ENCODE data around the gene LMO1.

Gene LMO1

DNA sequence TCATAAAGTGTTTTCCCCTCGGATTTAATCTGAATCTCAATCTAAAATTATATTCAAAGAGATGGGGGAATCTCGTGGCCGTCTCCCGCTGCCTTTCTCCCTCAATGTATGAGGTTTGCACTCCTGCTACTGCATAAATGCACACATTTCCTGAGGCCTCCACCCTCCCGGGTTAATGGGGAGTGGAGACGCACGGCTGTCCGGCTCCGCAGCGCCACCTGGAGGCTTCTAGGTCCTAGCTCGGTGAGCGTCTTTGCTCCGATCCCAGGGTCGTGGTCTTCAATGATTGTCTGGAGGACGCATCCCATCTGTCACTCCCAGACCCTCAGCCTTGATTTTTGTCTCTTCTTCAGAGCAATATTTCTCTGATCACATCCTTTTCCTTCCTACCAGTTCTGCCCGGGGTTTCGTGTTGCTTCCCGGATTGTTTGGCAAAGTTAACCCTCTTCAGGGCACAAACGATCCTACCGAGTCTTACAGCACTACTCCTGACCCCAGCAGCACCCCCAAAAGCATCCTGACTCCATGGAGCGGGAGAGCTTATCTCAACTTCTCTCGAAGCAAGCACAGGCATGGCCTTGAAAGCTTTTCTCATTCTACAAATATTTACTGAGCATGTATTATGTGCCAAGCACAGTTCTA is at the start of gene LMO1:
Gene LMO1 (minus strand): TSS at position 110 of the 642 bp plus-strand sequence. CDS start 516 bp downstream, outside the sequence.
- DNase-seq = peak; percentile 58

GRCh38 chr11:8312986-8313385 is 49.3 kb upstream of the LMO1 start:
- no peak for DNase-seq

- DNase-seq = no peak
Observed at GRCh38 chr11:8311366-8311765, 47.7 kb upstream of the LMO1 start.

- no peak for DNase-seq
Observed at GRCh38 chr11:8310743-8311298, 47.1 kb upstream of the LMO1 start.

- peak; percentile 47 for DNase-seq
Observed at GRCh38 chr11:8309862-8310261, 46.2 kb upstream of the LMO1 start.

- DNase-seq = no peak
Observed at GRCh38 chr11:8309311-8309710, 45.6 kb upstream of the LMO1 start.

DNA sequence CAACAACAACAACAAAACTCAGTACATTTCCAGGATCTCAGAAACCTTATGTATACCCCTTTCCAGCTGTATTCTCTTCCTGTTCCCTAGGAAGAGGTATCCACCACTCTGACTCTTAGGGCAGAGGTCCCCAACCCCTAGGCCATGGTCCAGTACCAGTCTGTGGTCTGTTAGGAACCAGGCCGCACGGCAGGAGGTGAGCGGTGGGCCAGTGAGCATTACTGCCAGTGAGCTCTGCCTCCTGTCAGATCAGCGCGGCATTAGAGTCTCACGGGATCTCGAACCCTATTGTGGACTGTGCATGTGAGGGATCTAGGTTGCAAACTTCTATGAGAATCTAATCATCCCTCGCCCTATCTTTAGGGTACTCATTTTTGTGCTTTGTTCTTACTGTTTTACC is 43.9 kb upstream of the LMO1 start:
- no peak for DNase-seq

DNA sequence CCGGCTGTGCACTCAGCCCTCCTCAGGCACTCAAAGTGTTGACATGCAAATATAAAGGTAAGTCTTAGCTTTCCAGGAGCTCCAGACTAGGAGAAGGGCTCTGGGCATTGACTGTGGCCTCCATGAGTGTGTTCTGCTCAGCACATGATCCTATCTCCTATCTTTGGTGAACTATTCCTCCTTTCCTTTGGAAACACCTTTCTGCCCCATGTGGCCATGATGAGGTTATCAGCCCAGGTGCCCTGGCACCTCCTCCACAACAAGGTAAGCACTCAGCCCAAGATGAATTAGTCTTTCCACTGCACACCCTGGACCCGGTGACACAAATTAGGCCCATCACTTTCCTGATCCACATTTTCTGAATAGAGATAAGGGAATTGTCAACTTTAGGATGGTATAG is 37.9 kb upstream of the LMO1 start:
- no peak for DNase-seq

GRCh38 chr11:8298801-8299786 is 35.4 kb upstream of the LMO1 start:
- DNase-seq = no peak

DNA sequence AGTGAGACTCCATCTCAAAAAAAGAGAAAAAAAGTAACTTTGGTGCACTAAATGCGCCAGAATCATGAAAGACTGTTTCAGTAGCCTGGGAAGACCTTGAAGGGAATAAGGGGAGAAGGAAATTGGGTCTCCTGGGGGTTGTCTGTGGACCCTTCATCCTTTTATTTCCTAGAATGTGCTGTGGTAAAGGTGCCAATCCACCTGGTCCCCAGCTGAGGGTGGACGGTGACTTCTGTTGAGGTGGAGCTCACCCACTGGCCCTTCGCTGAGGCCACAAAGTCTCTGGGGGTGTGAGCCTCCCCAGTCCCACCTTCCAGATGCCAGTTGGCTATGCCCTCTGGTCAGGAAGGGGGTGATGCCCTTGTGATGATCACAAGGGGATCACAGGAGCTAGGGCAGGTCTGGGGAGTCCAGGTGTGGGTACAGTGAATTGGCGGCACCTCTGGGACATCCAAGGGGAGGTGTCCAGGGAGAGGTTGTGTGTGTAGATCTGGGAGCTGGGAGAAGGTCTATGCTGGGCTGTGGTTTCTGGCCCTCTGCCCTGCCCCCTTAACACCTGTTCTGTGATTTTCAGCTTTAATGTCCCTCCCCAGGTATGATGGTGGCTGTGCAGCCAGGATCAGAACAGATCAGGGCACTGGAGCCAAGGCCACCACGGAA is 34.2 kb upstream of the LMO1 start:
- no peak for DNase-seq

DNA sequence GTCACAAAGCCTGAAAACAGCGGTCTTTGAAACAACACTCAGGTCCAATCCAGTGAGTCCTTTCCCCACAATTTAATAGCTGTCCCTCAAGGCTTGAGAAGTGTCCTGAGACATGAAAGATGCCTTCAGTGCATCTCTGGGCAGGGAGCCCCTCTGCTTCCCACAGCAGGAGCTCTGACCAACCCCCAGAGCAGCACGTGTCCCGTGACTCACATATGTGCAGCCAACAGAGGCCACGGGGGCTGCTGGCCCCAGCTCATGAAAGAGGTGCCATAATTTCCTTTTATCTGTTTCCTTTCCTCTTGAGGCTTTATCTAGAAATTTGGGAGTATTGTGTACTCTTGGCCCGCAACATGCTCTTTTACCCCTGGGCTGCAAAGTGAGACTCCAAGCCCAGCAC is 33.2 kb upstream of the LMO1 start:
- no peak for DNase-seq

DNA sequence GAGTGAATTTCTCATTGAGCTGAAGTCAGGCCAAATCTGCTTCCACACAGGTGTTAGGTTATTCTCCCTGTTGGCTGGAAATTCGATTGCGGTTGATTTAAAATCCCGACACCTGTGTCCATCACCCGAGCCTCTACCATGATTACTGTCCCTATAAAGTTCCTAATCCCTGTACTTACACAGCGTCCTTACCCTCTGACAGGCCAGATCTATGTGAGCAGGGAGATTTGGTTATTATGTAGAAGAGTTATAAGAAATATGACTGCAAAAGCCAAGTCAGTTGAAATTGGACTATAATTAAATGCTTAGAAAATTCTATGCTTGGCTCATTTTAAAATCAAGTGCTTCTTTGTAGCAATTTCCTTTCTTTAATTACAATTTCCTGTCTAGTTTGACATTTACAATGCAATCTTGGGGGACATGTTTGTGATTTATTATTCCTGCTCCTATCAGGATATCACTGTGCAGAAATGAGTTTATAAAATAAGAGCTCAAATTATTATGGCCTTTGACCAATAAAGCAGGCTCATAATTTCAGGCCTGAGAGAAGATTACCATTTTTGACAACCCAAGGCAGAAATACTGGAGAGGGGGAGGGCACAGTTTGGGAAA is 32.5 kb upstream of the LMO1 start:
- DNase-seq = no peak

GRCh38 chr11:8294251-8294935 is 30.7 kb upstream of the LMO1 start:
- DNase-seq = no peak

GRCh38 chr11:8293171-8293570 is 29.5 kb upstream of the LMO1 start:
- DNase-seq = no peak

DNA sequence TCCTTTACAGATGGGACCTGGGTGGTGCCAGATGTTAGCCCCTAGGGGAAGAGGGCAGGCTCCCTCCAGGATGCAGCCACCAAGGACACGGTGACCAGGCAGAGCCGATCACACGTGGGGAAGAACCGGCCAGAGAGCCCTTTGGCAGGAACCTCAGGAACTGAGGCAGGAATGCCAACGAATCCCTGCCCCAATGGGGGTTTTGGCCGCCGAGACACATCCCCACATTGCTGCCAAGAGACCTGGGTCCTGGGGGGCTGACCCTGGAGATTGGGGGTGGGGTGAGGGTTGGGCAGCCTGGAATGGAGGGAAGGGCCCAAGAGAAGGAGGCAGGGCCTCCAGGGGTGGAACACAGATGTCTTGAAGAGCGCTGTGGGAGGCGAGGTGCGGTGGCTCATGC is 28.7 kb upstream of the LMO1 start:
- DNase-seq = no peak

GRCh38 chr11:8291421-8292350 is 28.0 kb upstream of the LMO1 start:
- no peak for DNase-seq

DNA sequence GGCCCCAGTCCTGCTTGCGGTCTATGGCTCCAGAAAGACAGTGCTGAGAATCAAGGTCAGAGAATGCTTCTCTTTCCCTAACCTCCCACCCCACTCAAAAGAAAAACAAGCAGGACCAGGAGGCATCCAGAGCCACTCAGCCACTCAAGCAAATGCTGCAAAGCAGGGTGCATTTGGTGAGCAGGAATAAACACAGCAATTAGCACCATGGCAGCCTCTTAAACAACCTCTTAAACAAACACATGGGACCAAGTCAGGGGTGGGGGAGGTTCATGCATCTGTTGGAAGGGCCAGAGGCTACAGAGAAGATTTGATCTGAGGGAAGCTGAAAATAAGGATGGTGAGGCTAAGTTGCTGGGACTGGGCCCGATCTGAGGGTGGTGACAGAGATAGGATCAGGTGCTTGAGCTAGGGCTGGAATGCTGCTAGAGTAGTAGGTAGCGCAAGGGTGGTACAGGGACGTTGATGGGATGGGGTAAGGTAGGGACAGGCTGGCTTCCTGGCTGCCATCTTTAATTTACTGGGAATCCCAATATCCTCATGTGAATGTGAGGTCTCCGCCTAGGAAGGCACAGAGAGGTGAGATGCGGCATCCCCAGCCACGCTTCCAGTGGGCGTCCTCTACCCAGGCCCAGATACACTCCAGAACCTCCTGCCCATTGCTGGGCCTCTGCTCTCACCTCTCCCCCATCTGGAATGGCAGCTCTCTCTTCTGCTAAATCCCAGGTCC is 26.6 kb upstream of the LMO1 start:
- peak; percentile 51 for DNase-seq

DNA sequence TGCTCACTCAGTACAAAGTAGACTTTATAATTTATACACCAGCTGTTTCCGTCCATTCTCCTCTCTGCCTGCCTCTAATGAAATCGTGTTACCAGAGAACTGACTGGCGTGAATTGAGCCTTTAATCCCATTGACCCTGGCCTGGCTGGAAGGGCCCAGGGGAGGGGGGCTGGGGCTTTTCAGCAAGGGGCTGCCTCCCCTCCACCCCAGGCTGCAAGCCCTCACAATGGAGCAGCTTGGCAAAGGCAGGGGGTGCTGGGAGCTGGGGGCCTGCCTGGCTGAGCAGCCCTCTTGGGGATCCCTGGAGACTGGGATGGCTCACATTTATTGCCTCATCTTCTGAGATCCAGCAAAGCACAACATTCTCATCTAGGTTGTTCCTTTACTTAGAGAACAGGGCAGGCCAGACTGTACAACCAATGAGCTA is 25.8 kb upstream of the LMO1 start:
- DNase-seq = peak; percentile 19

GRCh38 chr11:8288824-8289491 is 25.3 kb upstream of the LMO1 start:
- DNase-seq = no peak

Data from NCI-H510A treated with DMSO at 0.1 percent for 48 hours (cell line).